ENCODE results near the gene PTGR3.
A peak's percentile ranks its signal among the peaks of the same experiment; 100 is the strongest.

The PTGR3 gene

GRCh38 chr18:75246721-75247610, 38.0 kb upstream of the PTGR3 start:
- Mint-ChIP-seq H3K27me3 (no peaks in the 10 kb centered on the region), H3K36me3 (no peaks in the 10 kb centered on the region), H3K9me3 (peaks cover 8% of the 10 kb centered on the region), H3K4me3 (peak overlapping the region; percentile 71), H3K27ac (peak overlapping the region; percentile 90), H3K4me1 (peaks cover 60% of the 10 kb centered on the region)
- ATAC-seq, result no peak

GRCh38 chr18:75244351-75245313, 35.7 kb upstream of the PTGR3 start:
- Mint-ChIP-seq H3K27ac (peak overlapping the region; percentile 5), H3K9me3 (peaks cover 1% of the 10 kb centered on the region), H3K36me3 (peaks cover 10% of the 10 kb centered on the region), H3K4me3 (no peak overlapping the region), H3K4me1 (peaks cover 52% of the 10 kb centered on the region), H3K27me3 (no peaks in the 10 kb centered on the region)
- ATAC-seq, result no peak

- peaks cover 34% of the 10 kb centered on the region for H3K4me1 Mint-ChIP-seq
- no peaks in the 10 kb centered on the region for H3K27me3 Mint-ChIP-seq
These were observed 32.8 kb upstream of the PTGR3 start for GRCh38 chr18:75241705-75242104.

GRCh38 chr18:75240433-75240832, 31.5 kb upstream of the PTGR3 start:
- H3K4me3 Mint-ChIP-seq, result no peak overlapping the region
- H3K27ac Mint-ChIP-seq, result no peak overlapping the region
- peaks cover 24% of the 10 kb centered on the region for H3K36me3 Mint-ChIP-seq
- H3K9me3 Mint-ChIP-seq, result no peaks in the 10 kb centered on the region
- peaks cover 31% of the 10 kb centered on the region for H3K4me1 Mint-ChIP-seq
- ATAC-seq, result no peak
- H3K27me3 Mint-ChIP-seq, result no peaks in the 10 kb centered on the region

More at GRCh38 chr18:75241705-75242104, 32.8 kb upstream of the PTGR3 start:
- no peak for ATAC-seq
- Mint-ChIP-seq H3K36me3 (peaks cover 16% of the 10 kb centered on the region), H3K27ac (no peak overlapping the region), H3K4me3 (no peak overlapping the region), H3K9me3 (no peaks in the 10 kb centered on the region)

GRCh38 chr18:75238786-75239185, 29.8 kb upstream of the PTGR3 start:
- Mint-ChIP-seq H3K4me1 (peaks cover 24% of the 10 kb centered on the region), H3K9me3 (no peaks in the 10 kb centered on the region), H3K36me3 (peaks cover 24% of the 10 kb centered on the region), H3K27me3 (no peaks in the 10 kb centered on the region), H3K4me3 (no peak overlapping the region), H3K27ac (no peak overlapping the region)
- no peak for ATAC-seq

- no peak overlapping the region for H3K27ac Mint-ChIP-seq
- no peak for ATAC-seq
- H3K4me1 Mint-ChIP-seq, result peaks cover 21% of the 10 kb centered on the region
- no peaks in the 10 kb centered on the region for H3K27me3 Mint-ChIP-seq
- peaks cover 24% of the 10 kb centered on the region for H3K36me3 Mint-ChIP-seq
- H3K9me3 Mint-ChIP-seq, result no peaks in the 10 kb centered on the region
- H3K4me3 Mint-ChIP-seq, result no peak overlapping the region
These were observed 29.2 kb upstream of the PTGR3 start for GRCh38 chr18:75238100-75238499.

GRCh38 chr18:75235896-75236295, 27.0 kb upstream of the PTGR3 start:
- Mint-ChIP-seq H3K36me3 (peaks cover 14% of the 10 kb centered on the region), H3K27me3 (no peaks in the 10 kb centered on the region), H3K4me3 (no peak overlapping the region), H3K4me1 (peaks cover 18% of the 10 kb centered on the region), H3K9me3 (no peaks in the 10 kb centered on the region), H3K27ac (no peak overlapping the region)
- ATAC-seq, result no peak

- H3K4me1 Mint-ChIP-seq, result peaks cover 18% of the 10 kb centered on the region
- H3K27me3 Mint-ChIP-seq, result no peaks in the 10 kb centered on the region
- H3K27ac Mint-ChIP-seq, result no peak overlapping the region
- H3K4me3 Mint-ChIP-seq, result no peak overlapping the region
- H3K9me3 Mint-ChIP-seq, result no peaks in the 10 kb centered on the region
- ATAC-seq, result no peak
- peaks cover 20% of the 10 kb centered on the region for H3K36me3 Mint-ChIP-seq
These were observed 26.0 kb upstream of the PTGR3 start for GRCh38 chr18:75234901-75235300.

- H3K27ac Mint-ChIP-seq, result no peak overlapping the region
- peaks cover 11% of the 10 kb centered on the region for H3K36me3 Mint-ChIP-seq
- H3K9me3 Mint-ChIP-seq, result no peaks in the 10 kb centered on the region
- no peak overlapping the region for H3K4me3 Mint-ChIP-seq
- H3K27me3 Mint-ChIP-seq, result no peaks in the 10 kb centered on the region
- ATAC-seq, result no peak
- peaks cover 22% of the 10 kb centered on the region for H3K4me1 Mint-ChIP-seq
These were observed 22.1 kb upstream of the PTGR3 start for GRCh38 chr18:75231053-75231406.

GRCh38 chr18:75230163-75231052, 21.5 kb upstream of the PTGR3 start:
- Mint-ChIP-seq H3K27ac (no peak overlapping the region), H3K9me3 (no peaks in the 10 kb centered on the region), H3K27me3 (no peaks in the 10 kb centered on the region)

GRCh38 chr18:75229437-75229836, 20.5 kb upstream of the PTGR3 start:
- ATAC-seq, result no peak
- Mint-ChIP-seq H3K36me3 (peaks cover 6% of the 10 kb centered on the region), H3K27ac (no peak overlapping the region), H3K4me3 (no peak overlapping the region), H3K9me3 (no peaks in the 10 kb centered on the region), H3K4me1 (peaks cover 15% of the 10 kb centered on the region), H3K27me3 (no peaks in the 10 kb centered on the region)

More at GRCh38 chr18:75230163-75231052, 21.5 kb upstream of the PTGR3 start:
- H3K4me1 Mint-ChIP-seq, result peaks cover 16% of the 10 kb centered on the region
- H3K36me3 Mint-ChIP-seq, result peaks cover 6% of the 10 kb centered on the region
- ATAC-seq, result no peak
- H3K4me3 Mint-ChIP-seq, result no peak overlapping the region

GRCh38 chr18:75228967-75229366, 20.0 kb upstream of the PTGR3 start:
- Mint-ChIP-seq H3K27me3 (no peaks in the 10 kb centered on the region), H3K36me3 (peaks cover 6% of the 10 kb centered on the region), H3K9me3 (no peaks in the 10 kb centered on the region), H3K4me3 (no peak overlapping the region), H3K27ac (no peak overlapping the region), H3K4me1 (peaks cover 15% of the 10 kb centered on the region)
- no peak for ATAC-seq

- H3K4me3 Mint-ChIP-seq, result no peak overlapping the region
These were observed 18.8 kb upstream of the PTGR3 start for GRCh38 chr18:75227535-75228296.

GRCh38 chr18:75226956-75227316, 18.0 kb upstream of the PTGR3 start:
- ATAC-seq, result no peak
- Mint-ChIP-seq H3K36me3 (peaks cover 6% of the 10 kb centered on the region), H3K4me1 (peaks cover 15% of the 10 kb centered on the region), H3K4me3 (no peak overlapping the region), H3K27me3 (no peaks in the 10 kb centered on the region), H3K9me3 (no peaks in the 10 kb centered on the region), H3K27ac (no peak overlapping the region)

More at GRCh38 chr18:75227535-75228296, 18.8 kb upstream of the PTGR3 start:
- Mint-ChIP-seq H3K4me1 (peaks cover 15% of the 10 kb centered on the region), H3K27me3 (no peaks in the 10 kb centered on the region), H3K27ac (no peak overlapping the region), H3K9me3 (no peaks in the 10 kb centered on the region), H3K36me3 (peaks cover 6% of the 10 kb centered on the region)
- ATAC-seq, result no peak

All from stimulated activated memory B cell treated with anti-CD40 and anti-IgM and Interleukin-4, amounts not matched to agents 10 μg/mL and 1 μg/mL and 100 μg/mL, for 72 hours (primary cell).